Astrocyte (in vitro differentiated cells and primary cell): ENCODE data around the gene SSBP1. TPM values are rescaled to one million over a fixed set of nuclear protein-coding genes. Genes with fewer than 3 reads are reported as not detected.

Experiments used
- DNase-seq: peaks from one replicate; pipeline ENCODE4 v3.0.0-alpha.2; 2010; ENCODE audit warnings: low read depth
- FAIRE-seq: peaks from 2 replicates; lab custom pipeline; 2011; peaks lifted over from hg19 to GRCh38; lab: Jason Lieb, UNC
- H2AFZ ChIP-seq: 2 replicates; pipeline ENCODE4 v1.6.0; 2012; ENCODE audit warnings: low read depth, low read length, inconsistent platforms
- H3K27ac ChIP-seq: 2 replicates; pipeline ENCODE4 v1.5.1; 2011; ENCODE audit warnings: low read depth, low read length, inconsistent platforms
- H3K27me3 ChIP-seq: 2 replicates; pipeline ENCODE4 v1.6.0; 2011; ENCODE audit warnings: low read length, inconsistent platforms; ENCODE audit not compliant: insufficient read depth
- H3K36me3 ChIP-seq: 2 replicates; pipeline ENCODE4 v1.5.1; 2011; ENCODE audit warnings: low read length, inconsistent platforms; ENCODE audit not compliant: insufficient read depth
- H3K4me1 ChIP-seq: 2 replicates; pipeline ENCODE4 v1.5.1; 2011; ENCODE audit warnings: low read length, inconsistent platforms; ENCODE audit not compliant: insufficient read depth
- H3K4me2 ChIP-seq: 2 replicates; pipeline ENCODE4 v1.6.0; 2012; ENCODE audit warnings: low read length, inconsistent platforms
- H3K4me3 ChIP-seq: 2 replicates; pipeline ENCODE4 v1.5.1; 2011; ENCODE audit warnings: low read depth, mild to moderate bottlenecking, low read length, inconsistent platforms; ENCODE audit not compliant: insufficient read depth
- H3K79me2 ChIP-seq: 2 replicates; pipeline ENCODE4 v1.6.0; 2012; ENCODE audit warnings: mild to moderate bottlenecking, low read length, inconsistent platforms; ENCODE audit not compliant: insufficient read depth
- H3K9ac ChIP-seq: 2 replicates; pipeline ENCODE4 v1.6.0; 2012; ENCODE audit warnings: mild to moderate bottlenecking, low read length, inconsistent platforms
- H3K9me3 ChIP-seq: 2 replicates; pipeline ENCODE4 v1.5.1; 2012; ENCODE audit warnings: low read depth, mild to moderate bottlenecking, low read length, inconsistent platforms; ENCODE audit not compliant: insufficient read depth
- H4K20me1 ChIP-seq: 2 replicates; pipeline ENCODE4 v1.6.0; 2012; ENCODE audit warnings: low read length, inconsistent platforms; ENCODE audit not compliant: insufficient read depth
- H3K27ac Mint-ChIP-seq: one replicate; pipeline ENCODE4 v1.8.0; 2021; ENCODE audit warnings: mild to moderate bottlenecking, mixed read lengths; ENCODE audit not compliant: unreplicated experiment
- H3K27me3 Mint-ChIP-seq: one replicate; pipeline ENCODE4 v1.8.0; 2021; ENCODE audit warnings: low read depth, mixed read lengths; ENCODE audit not compliant: unreplicated experiment
- H3K36me3 Mint-ChIP-seq: one replicate; pipeline ENCODE4 v1.8.0; 2021; ENCODE audit warnings: low read depth, mixed read lengths; ENCODE audit not compliant: unreplicated experiment
- H3K4me1 Mint-ChIP-seq: one replicate; pipeline ENCODE4 v1.8.0; 2021; ENCODE audit warnings: low read depth, mixed read lengths; ENCODE audit not compliant: unreplicated experiment
- H3K4me3 Mint-ChIP-seq: one replicate; pipeline ENCODE4 v1.8.0; 2021; ENCODE audit warnings: mild to moderate bottlenecking, moderate library complexity, mixed read lengths; ENCODE audit not compliant: unreplicated experiment
- H3K9me3 Mint-ChIP-seq: one replicate; pipeline ENCODE4 v1.8.0; 2021; ENCODE audit warnings: mild to moderate bottlenecking, mixed read lengths; ENCODE audit not compliant: unreplicated experiment
- CTCF ChIP-seq: IDR thresholded peaks from 2 replicates; pipeline ENCODE4 v1.5.1; 2011; ENCODE audit warnings: low read depth, mild to moderate bottlenecking, inconsistent platforms, low read length, moderate library complexity; ENCODE audit not compliant: insufficient read depth
- EZH2 ChIP-seq: IDR thresholded peaks from 2 replicates; pipeline ENCODE4 v1.6.1; 2012; ENCODE audit warnings: mild to moderate bottlenecking, low read length, inconsistent platforms; ENCODE audit not compliant: insufficient read depth
- total RNA-seq: library from RNA; stranded (reverse); gene quantifications from 2 replicates; pipeline ENCODE4 v1.2.1, GENCODE V29; 2021

The SSBP1 gene
- total RNA-seq, 1 donor from 2014 or later, result 146 TPM

DNA sequence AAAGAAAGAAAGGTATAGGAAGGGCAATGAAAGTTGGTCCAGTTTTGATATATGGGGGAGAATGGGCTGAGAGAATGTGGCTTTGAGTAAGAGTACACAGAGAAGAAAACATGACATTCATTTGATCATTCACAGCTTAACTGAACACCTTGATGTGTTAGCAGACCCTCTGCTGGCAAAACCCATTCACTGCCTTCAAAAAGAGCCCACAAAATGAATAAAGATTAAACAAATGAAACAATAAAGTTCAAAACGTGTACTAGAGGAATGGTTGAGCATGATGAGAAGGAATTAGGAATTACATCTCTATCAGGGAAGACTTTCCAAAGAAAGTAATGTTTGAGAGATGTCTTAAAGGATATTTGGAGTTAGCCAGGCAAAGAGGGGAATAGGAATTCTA, 27.9 kb upstream of the SSBP1 start:
- H3K27ac Mint-ChIP-seq, result no peak overlapping the region
- no peak overlapping the region for H3K9ac ChIP-seq

DNA sequence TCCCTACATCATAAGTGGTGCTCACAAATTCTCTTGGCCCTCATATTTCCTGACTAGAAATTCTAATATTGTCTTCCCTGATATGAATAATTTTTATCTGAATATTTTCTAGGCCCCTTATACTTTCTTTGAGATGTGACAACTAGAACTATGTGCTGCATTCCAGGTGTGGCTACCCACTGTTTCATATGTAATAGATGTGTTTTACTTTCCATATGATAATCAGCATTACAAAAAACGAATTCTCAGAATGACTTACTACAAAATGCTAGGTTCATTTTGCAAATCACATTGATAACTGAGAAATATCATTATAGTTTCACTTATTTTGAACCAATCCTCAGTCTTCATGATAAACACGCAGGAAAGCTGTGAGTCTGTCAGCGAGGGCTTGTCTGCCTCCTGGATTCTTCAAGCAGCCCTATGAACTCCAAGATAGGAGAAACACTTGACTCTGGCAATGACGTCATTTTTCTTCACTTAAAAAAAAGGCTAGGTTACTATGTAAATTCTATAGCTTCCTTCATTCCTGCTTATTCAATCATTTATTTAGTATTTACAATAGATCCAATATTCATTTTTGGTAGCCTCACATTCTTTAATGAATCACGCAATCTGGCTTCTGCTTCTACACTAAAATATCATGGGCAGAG, 25.4 kb upstream of the SSBP1 start:
- TF ChIP-seq EZH2 (no peak), CTCF (no peak)

More for the DNA sequence above, 27.9 kb upstream of the SSBP1 start:
- no peaks in the 10 kb centered on the region for H3K4me1 ChIP-seq
- no peak overlapping the region for H3K4me3 ChIP-seq
- Mint-ChIP-seq H3K4me3 (no peak overlapping the region), H3K27me3 (peaks cover 10% of the 10 kb centered on the region), H3K4me1 (no peaks in the 10 kb centered on the region), H3K9me3 (peaks cover 3% of the 10 kb centered on the region), H3K36me3 (no peaks in the 10 kb centered on the region)
- H3K36me3 ChIP-seq, result no peaks in the 10 kb centered on the region
- DNase-seq, result no peak
- FAIRE-seq, result no peak
- H3K27ac ChIP-seq, result no peak overlapping the region
- no peak overlapping the region for H3K4me2 ChIP-seq
- H2AFZ ChIP-seq, result no peak overlapping the region
- H4K20me1 ChIP-seq, result no peaks in the 10 kb centered on the region
- H3K9me3 ChIP-seq, result no peaks in the 10 kb centered on the region
- TF ChIP-seq CTCF (no peak), EZH2 (no peak)
- H3K27me3 ChIP-seq, result no peaks in the 10 kb centered on the region
- H3K79me2 ChIP-seq, result no peaks in the 10 kb centered on the region

DNA sequence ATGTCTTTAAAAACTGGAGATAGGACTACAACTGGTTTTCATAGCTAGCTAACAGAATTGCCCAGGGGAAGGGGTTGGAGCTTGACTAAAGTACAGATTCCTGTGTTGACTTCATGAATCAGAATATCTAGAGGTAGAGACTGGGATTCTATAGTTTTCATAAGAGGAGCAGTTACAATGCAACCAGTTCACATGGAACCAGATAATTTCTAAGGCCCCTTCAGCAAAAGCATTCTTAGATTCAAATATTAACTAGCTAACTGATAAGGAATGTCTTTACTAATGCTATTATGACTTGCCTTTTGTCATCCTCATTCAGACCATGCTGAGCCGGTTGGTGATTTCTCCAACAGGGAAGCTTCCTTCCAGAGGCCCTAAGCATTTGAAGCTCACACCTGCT, 24.3 kb upstream of the SSBP1 start:
- Histone ChIP-seq H2AFZ (no peak overlapping the region), H3K27ac (no peak overlapping the region), H3K4me3 (no peak overlapping the region), H3K9ac (no peak overlapping the region), H3K27me3 (no peaks in the 10 kb centered on the region), H3K9me3 (no peaks in the 10 kb centered on the region), H3K4me1 (no peaks in the 10 kb centered on the region), H3K79me2 (no peaks in the 10 kb centered on the region), H3K36me3 (no peaks in the 10 kb centered on the region), H4K20me1 (no peaks in the 10 kb centered on the region), H3K4me2 (no peak overlapping the region)
- peaks cover 7% of the 10 kb centered on the region for H3K27me3 Mint-ChIP-seq
- DNase-seq (no peak), FAIRE-seq (no peak)
- H3K27ac Mint-ChIP-seq, result no peak overlapping the region
- H3K9me3 Mint-ChIP-seq, result no peaks in the 10 kb centered on the region
- H3K36me3 Mint-ChIP-seq, result no peaks in the 10 kb centered on the region
- TF ChIP-seq CTCF, result no peak
- TF ChIP-seq EZH2, result no peak
- no peak overlapping the region for H3K4me3 Mint-ChIP-seq
- no peaks in the 10 kb centered on the region for H3K4me1 Mint-ChIP-seq

More for the DNA sequence above, 25.4 kb upstream of the SSBP1 start:
- H3K27me3 Mint-ChIP-seq, result peaks cover 12% of the 10 kb centered on the region
- H3K4me3 ChIP-seq, result no peak overlapping the region
- no peak overlapping the region for H3K4me3 Mint-ChIP-seq
- no peak overlapping the region for H3K27ac Mint-ChIP-seq
- no peak overlapping the region for H3K27ac ChIP-seq
- H3K9me3 Mint-ChIP-seq, result no peaks in the 10 kb centered on the region
- H3K4me1 Mint-ChIP-seq, result no peaks in the 10 kb centered on the region
- no peaks in the 10 kb centered on the region for H4K20me1 ChIP-seq
- no peak for FAIRE-seq
- no peaks in the 10 kb centered on the region for H3K36me3 ChIP-seq
- H3K9ac ChIP-seq, result no peak overlapping the region
- H3K27me3 ChIP-seq, result no peaks in the 10 kb centered on the region
- no peaks in the 10 kb centered on the region for H3K9me3 ChIP-seq
- H2AFZ ChIP-seq, result no peak overlapping the region
- no peaks in the 10 kb centered on the region for H3K4me1 ChIP-seq
- no peaks in the 10 kb centered on the region for H3K79me2 ChIP-seq
- no peak overlapping the region for H3K4me2 ChIP-seq
- no peak for DNase-seq
- H3K36me3 Mint-ChIP-seq, result no peaks in the 10 kb centered on the region
